ENCODE results near the gene KRT12. TPM values are rescaled to one million over a fixed set of nuclear protein-coding genes. Genes with fewer than 3 reads are reported as not detected.

KRT12 gene
- total RNA-seq, 4 donors from 2014 or later: not detected

DNA sequence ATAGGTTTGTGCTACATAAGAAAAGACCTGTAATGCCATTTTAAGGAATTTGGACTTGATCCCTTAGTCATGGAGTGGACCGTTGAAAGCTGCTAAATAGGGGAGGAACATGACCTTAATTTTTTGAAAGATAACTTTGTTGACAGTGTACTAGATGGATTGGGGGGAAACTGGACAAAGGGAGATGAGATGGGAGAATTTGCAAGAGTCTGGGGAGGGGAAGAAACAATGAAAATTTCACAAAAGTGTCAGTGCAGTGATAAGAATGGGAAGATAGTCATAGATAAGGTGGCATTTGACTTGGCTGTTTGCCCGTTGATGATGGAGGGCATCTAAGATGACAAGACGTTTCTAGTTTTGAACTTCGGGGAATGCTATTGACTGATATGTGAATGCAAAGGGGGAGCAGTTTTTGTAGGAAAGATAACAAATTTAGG, 22.3 kb downstream of the KRT12 start:
- Histone ChIP-seq H3K36me3 (no peaks in the 10 kb centered on the region), H3K27me3 (no peaks in the 10 kb centered on the region), H3K4me3 (no peak overlapping the region), H3K27ac (no peak overlapping the region), H3K9me3 (no peaks in the 10 kb centered on the region), H3K4me1 (no peaks in the 10 kb centered on the region)
- 76 to 82% methylated on average over 4 of the region's 4 CpGs for WGBS, 2 donors
- no peak for DNase-seq (ENCODE audit: low spot score in 2 of 2)
- TF ChIP-seq POLR2A (IDR thresholded peaks at IDR 0.05) (no peak), EP300 (IDR thresholded peaks at IDR 0.05) (no peak)
- TF ChIP-seq, protein P1, sequence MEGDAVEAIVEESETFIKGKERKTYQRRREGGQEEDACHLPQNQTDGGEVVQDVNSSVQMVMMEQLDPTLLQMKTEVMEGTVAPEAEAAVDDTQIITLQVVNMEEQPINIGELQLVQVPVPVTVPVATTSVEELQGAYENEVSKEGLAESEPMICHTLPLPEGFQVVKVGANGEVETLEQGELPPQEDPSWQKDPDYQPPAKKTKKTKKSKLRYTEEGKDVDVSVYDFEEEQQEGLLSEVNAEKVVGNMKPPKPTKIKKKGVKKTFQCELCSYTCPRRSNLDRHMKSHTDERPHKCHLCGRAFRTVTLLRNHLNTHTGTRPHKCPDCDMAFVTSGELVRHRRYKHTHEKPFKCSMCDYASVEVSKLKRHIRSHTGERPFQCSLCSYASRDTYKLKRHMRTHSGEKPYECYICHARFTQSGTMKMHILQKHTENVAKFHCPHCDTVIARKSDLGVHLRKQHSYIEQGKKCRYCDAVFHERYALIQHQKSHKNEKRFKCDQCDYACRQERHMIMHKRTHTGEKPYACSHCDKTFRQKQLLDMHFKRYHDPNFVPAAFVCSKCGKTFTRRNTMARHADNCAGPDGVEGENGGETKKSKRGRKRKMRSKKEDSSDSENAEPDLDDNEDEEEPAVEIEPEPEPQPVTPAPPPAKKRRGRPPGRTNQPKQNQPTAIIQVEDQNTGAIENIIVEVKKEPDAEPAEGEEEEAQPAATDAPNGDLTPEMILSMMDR (IDR thresholded peaks at IDR 0.05): no peak

DNA sequence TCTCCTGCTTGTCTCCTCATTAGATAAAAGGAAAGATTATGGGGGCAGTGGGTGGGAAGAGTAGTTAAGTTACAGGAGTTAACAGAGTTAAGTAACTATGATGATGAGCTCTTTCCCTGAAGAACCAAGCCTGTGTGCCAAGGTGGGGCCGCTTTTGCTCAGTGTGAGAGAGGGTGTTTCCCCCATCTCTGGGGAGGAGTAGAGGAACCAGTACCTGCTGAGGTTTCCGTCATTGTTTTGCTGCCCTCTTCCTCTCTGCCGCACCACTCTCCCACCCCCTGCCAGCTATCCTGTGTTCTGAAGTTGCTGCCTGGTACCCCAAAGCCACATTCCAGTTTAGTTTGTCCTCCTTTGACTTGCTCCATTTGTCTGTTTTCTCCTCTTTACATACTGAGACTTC, 23.8 kb downstream of the KRT12 start:
- H3K4me3 ChIP-seq: no peak overlapping the region
- TF ChIP-seq EP300 (IDR thresholded peaks at IDR 0.05) (no peak), POLR2A (IDR thresholded peaks at IDR 0.05) (no peak)
- TF ChIP-seq, protein P1 (IDR thresholded peaks at IDR 0.05): no peak
- H3K4me1 ChIP-seq: no peaks in the 10 kb centered on the region
- H3K27ac ChIP-seq: no peak overlapping the region
- WGBS, 2 donors: 77% methylated on average over 3 of the region's 3 CpGs
- H3K27me3 ChIP-seq: no peaks in the 10 kb centered on the region
- no peaks in the 10 kb centered on the region for H3K36me3 ChIP-seq
- no peak for DNase-seq (ENCODE audit: low spot score in 2 of 2)
- H3K9me3 ChIP-seq: no peaks in the 10 kb centered on the region

DNA sequence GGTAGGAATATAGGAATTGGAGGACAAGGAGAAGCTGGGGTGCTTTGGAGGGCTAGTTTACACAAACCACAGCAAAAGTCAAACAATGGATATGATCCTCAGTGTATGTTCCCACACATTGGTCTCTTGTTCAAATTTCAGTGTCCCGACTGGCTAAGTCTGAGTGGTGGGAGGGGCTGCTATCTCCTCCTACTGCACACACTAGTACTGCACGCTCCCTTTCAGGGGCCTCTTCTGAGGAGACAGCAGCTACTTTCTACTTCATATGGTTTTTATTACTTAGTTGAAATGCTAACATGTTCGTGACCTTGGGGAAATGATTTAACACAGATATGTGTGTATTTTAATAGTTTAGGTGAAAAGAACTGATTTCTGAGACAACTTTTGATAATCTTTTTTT, 25.8 kb downstream of the KRT12 start:
- Histone ChIP-seq H3K9me3 (no peaks in the 10 kb centered on the region), H3K36me3 (peaks cover 0 to 4% (median 0%) of the 10 kb centered on the region in 3 donors), H3K4me1 (no peaks in the 10 kb centered on the region), H3K4me3 (no peak overlapping the region), H3K27me3 (no peaks in the 10 kb centered on the region), H3K27ac (no peak overlapping the region)
- 71 to 76% methylated on average over 3 of the region's 3 CpGs for WGBS, 2 donors
- TF ChIP-seq, protein P1 (IDR thresholded peaks at IDR 0.05): no peak
- no peak for TF ChIP-seq POLR2A (IDR thresholded peaks at IDR 0.05)
- no peak for TF ChIP-seq EP300 (IDR thresholded peaks at IDR 0.05)
- no peak for DNase-seq (ENCODE audit: low spot score in 2 of 2)

DNA sequence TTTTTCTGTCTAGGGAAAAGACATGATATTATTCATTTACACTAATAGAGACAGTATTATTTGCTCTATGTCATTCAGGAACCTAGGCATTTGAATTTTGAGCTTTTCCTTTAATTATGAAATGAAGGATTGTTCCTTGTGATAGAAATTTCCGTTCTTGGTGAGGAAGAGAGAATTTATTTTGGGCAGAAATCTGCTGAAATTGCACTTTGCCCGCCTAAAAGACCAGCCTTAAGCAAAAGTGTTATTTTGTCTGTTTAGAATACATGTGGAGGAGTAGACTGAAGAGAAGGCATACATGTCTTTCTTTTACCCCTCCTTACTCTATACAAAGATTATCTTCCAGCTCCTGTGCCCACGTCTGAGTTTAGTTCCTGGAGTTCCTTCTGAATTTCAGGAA, 27.8 kb downstream of the KRT12 start:
- Histone ChIP-seq H3K9me3 (no peaks in the 10 kb centered on the region), H3K4me3 (no peak overlapping the region), H3K4me1 (no peaks in the 10 kb centered on the region), H3K27ac (no peak overlapping the region), H3K36me3 (peaks cover 0 to 21% (median 0%) of the 10 kb centered on the region in 3 donors), H3K27me3 (no peaks in the 10 kb centered on the region)
- WGBS, 2 donors: 41 to 48% methylated on average over 3 of the region's 3 CpGs
- DNase-seq (ENCODE audit: low spot score in 2 of 2): no peak
- TF ChIP-seq, protein P1 (IDR thresholded peaks at IDR 0.05): no peak
- no peak for TF ChIP-seq EP300 (IDR thresholded peaks at IDR 0.05)
- no peak for TF ChIP-seq POLR2A (IDR thresholded peaks at IDR 0.05)

DNA sequence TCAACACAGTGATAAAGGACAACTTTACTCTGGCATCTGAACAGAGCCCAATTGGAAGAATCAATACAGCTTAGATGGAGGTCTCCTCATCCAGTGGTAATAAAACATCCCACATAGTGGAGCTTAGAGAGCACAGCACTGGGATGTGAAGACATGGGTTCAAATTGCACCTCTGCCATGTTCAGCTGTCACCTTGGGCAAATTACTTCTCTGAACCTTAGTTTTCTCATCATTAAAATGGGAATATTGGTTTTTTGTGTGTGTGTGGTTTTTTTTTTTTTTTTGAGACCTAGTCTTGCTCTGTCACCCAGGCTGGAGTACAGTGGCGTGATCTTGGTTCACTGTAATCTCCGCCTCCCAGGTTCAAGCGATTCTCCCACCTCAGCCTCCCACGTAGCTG, 31.0 kb downstream of the KRT12 start:
- peaks cover 0 to 9% (median 0%) of the 10 kb centered on the region in 4 donors for H3K4me1 ChIP-seq
- H3K4me3 ChIP-seq: no peak overlapping the region
- H3K27ac ChIP-seq: no peak overlapping the region
- H3K9me3 ChIP-seq: no peaks in the 10 kb centered on the region
- no peaks in the 10 kb centered on the region for H3K27me3 ChIP-seq
- TF ChIP-seq EP300 (IDR thresholded peaks at IDR 0.05): no peak
- no peak for TF ChIP-seq POLR2A (IDR thresholded peaks at IDR 0.05)
- TF ChIP-seq, protein P1 (IDR thresholded peaks at IDR 0.05): no peak
- no peak for DNase-seq (ENCODE audit: low spot score in 2 of 2)
- 98% methylated on average over 4 of the region's 4 CpGs for WGBS, 2 donors
- H3K36me3 ChIP-seq: peaks cover 0 to 23% (median 0%) of the 10 kb centered on the region in 3 donors
